ENCODE data around the gene HES7.

Gene HES7

DNA sequence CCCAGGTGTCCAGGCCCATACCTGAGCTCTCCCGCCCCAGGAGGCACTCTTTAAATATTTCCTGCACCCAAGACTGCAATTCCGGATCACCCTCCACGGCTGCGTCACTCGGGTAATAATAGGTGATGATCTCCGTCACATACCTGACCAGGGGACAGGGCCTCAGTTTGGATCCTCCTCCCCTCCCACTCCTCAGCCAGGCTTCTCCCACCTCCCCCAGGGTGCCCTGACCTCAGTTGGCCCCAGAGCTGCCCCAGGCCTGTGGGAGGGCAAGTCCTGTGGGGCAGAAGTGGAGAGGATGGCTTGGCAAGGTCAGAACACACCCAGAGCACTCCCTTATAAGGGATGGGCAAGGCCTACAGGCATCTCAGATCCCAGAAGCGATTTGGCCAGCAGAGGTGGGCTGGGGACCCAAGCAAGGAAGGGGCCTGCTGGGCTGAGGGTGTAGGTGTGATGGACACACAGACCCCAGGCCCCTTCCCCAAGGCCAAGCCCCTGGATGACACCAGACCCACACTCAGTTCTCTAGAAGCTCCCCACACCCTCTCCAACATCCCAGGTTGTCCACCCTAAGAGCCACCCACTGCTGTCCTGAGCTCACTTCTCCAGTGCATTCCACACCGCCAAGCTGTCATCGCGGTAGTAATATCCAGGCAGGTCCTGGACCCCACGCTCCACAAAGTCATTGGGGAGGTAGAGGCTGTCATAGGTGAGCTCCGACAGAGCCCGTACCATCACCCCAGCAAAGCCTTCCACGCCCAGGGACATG, 48.1 kb downstream of the HES7 start:
- DNase-seq: no peak

DNA sequence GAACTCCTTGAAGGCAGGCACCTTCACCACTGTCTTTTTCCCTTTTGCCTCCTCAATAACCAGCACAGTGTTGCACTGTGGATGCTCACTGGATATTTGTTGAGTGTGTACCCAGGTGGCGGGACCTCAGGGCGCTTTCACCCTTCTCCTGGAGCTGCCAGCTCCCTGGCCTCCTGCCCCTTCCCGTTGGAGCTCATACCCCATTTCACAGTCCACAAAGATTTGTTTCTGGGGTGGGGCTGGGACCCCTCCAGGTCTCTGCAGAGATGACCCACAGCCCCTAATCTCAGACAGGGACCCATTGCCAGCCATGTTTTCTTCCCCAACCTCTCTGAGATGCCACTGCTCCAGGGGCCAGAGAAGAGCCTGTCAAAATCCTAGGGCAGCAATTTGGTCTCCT, 48.8 kb downstream of the HES7 start:
- no peak for DNase-seq

DNA sequence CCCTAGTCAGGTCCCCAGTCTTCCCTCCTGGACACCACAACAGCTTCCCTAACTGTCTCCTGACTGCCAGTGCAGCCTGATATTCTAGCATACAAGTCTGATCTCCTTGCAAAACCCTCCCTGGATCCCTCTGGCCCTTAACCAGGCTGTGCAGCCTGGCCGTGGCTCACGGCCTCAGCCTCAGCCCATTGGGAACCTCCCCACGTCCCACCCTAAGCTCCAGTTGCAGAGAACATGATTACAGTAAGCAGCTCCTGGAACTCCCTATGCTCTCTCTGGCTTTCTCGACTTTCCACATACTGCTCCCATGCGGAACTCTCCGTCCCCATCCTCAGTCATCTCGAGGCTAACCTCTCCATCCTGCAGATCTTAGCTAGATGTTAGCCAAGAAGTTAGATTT, 49.4 kb downstream of the HES7 start:
- no peak for DNase-seq

- peak in 28 of 56 donors; percentile 3 to 57 (median 20) for DNase-seq
These were observed 50.0 kb downstream of the HES7 start for GRCh38 chr17:8073627-8074484.

- DNase-seq: no peak
These were observed 51.0 kb downstream of the HES7 start for GRCh38 chr17:8072729-8073461.

GRCh38 chr17:8072341-8072728, 51.6 kb downstream of the HES7 start:
- no peak for DNase-seq

DNA sequence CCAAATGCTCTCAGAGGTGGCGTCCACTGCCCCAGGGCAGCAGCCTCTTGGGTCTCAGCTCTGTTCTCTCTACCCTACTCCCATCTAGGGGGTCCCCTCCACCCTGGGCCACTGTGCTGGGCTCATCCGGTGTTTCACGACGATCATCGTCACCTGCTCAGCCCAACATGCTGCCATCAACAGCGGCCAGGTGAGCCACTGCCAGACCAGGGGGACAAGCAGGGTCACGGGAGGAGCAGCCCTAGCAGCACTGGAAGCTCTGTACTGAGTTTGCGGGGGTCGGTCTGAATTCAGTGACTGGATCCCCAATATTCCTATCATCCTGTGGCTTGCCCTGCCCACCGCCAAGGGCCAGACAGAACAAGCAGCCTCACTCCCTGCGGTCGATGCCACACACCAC, 52.4 kb downstream of the HES7 start:
- no peak for DNase-seq
